GM10266 (cell line): ENCODE data around the gene RSRC1.

Experiments
- DNase-seq: peaks from one replicate; pipeline ENCODE4 v3.0.0; 2012; ENCODE audit errors: extremely low spot score
- CTCF ChIP-seq: IDR thresholded peaks from 2 replicates; pipeline ENCODE4 v1.5.1; 2012; ENCODE audit warnings: mild to moderate bottlenecking, low read depth; ENCODE audit not compliant: control insufficient read depth, insufficient read depth; ENCODE audit errors: missing control alignments

The RSRC1 gene

GRCh38 chr3:158101335-158102241 is 8.3 kb upstream of the RSRC1 start:
- DNase-seq: no peak
- TF ChIP-seq CTCF: no peak

GRCh38 chr3:158102242-158103080 is 7.4 kb upstream of the RSRC1 start:
- DNase-seq: no peak
- no peak for TF ChIP-seq CTCF

GRCh38 chr3:158103081-158103886 is 6.6 kb upstream of the RSRC1 start:
- no peak for TF ChIP-seq CTCF
- no peak for DNase-seq

- TF ChIP-seq CTCF: no peak
These were observed 6.0 kb upstream of the RSRC1 start for GRCh38 chr3:158103887-158104327.

GRCh38 chr3:158104431-158104921 is 5.4 kb upstream of the RSRC1 start:
- no peak for TF ChIP-seq CTCF
- no peak for DNase-seq

More at GRCh38 chr3:158103887-158104327, 6.0 kb upstream of the RSRC1 start:
- no peak for DNase-seq

GRCh38 chr3:158105119-158105709 is 4.7 kb upstream of the RSRC1 start:
- no peak for TF ChIP-seq CTCF
- peak; percentile 47 for DNase-seq
